SIG-M5 treated with dmso at 0.1 percent for 504 hours (cell line): ENCODE results near the gene TNNI3.
"Not testable (repeated sequence)": the region's sequence is repeated elsewhere in the genome, so short reads cannot be mapped to it uniquely, and the experiment has no call there.

ENCODE experiments used
- DNase-seq: peaks from one replicate; lab custom pipeline; 2025; ENCODE audit not compliant: unreplicated experiment; lab: John Stamatoyannopoulos, UW

The TNNI3 gene

GRCh38 chr19:55173186-55173713 lies 15.7 kb upstream of the TNNI3 start:
- no peak for DNase-seq

- no peak for DNase-seq
Measured at GRCh38 chr19:55172741-55173140, 15.2 kb upstream of the TNNI3 start.

GRCh38 chr19:55172318-55172717 lies 14.8 kb upstream of the TNNI3 start:
- DNase-seq: not testable (repeated sequence)

DNA sequence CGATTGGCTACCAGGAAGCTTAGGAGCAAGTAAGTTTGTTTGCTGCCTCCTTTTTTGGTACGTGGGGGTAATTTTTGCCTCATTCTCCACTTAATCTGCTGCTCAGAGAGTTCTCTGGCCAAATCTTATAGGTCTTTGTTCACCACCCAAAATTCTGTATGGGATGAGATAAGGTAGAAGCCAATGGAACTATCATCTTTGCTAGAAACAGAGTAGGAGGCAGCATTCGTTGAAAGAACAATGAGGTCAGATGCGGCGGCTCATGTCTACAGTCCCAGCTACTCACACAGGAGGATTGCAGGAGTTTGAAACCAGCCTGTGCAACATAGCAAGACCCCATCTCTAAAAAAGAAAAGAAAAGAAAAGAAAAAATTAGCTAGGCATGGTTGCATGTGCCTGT lies 13.9 kb upstream of the TNNI3 start:
- DNase-seq: no peak

DNA sequence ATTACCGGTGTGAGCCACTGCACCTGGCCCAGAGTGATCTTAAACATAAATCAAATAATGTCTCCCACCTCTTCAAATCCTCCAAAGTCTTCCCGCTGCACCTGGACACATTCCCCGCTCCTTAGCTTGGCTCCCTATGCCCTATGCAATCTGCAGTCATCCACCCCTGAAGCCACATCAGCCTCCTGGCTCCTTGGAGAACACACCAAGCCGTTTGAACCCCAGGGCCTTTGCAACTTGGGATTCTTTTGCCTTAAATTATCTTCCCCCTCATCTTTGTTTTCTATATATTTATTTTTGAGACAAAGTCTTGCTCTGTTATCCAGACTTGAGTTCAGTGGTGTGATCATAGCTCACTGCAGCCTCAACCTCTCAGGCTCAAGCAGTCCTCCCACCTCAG lies 11.6 kb upstream of the TNNI3 start:
- DNase-seq: no peak

DNA sequence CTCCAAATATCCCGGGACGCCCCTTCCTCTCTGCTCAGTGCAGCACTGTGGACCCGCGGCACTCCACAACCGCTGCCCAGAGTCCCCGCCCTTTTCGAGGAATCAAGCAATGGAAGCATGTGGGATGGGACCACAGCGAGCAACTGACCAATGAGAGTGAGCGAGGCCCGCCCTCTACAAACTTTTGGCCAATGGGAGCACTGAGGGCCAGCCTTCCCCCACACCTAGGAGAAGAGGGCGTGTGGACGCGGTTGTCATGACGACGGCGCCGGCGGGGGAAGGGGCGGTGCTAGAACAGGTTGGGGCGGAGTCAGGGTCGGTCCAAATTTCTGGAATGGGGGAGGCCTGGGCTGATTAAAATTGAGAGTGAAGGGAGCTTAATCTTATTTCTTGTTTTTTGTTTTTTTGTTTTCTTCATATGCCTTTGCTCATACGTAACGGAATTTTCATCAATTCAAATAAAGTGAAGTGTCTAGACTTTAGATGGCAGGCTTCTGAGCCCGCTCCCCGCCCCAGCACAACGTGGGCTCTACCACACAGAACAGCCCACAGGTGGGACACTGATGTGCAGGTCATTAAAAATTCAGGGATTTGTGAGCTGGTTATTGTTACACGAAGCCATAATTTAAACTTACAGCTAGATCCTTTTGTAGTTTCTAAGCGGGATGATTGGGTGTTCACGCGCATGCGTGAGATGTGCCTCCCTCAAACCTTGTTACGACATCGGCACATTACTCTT lies 9.2 kb upstream of the TNNI3 start, which contains the start of gene DNAAF3:
DNAAF3 (minus strand) TSS at position 84 of the 739 bp plus-strand sequence. CDS start 200 bp downstream, outside the sequence.
- peak; percentile 98 for DNase-seq

DNA sequence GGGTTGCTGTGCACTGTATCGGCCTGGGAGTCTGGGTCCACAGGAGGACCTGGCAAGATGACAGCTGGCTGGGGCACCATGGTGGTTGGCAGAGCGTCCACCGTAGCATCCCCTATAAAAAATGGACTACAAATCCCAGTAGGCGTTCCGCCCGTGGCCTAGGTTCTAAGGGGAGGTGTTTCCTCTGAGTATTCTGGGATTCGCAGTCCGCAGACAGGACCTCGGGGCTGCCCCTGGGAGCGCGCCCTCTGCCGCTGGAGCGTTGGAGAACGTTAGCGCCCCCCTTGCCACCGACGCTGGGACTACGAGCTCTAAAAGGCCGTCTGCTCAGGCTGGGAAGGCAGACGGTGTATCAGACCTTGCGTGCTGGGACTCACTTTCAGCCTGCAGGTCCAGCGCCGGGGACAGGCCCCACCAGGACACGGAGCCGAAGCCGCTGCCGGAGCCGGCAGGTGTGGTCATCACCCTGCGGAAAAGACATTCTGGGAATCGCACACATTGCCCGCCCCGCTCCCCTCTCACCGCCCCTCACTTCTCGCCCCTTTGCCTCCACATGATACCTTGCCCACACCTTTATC lies 8.5 kb upstream of the TNNI3 start:
- peak; percentile 91 for DNase-seq

DNA sequence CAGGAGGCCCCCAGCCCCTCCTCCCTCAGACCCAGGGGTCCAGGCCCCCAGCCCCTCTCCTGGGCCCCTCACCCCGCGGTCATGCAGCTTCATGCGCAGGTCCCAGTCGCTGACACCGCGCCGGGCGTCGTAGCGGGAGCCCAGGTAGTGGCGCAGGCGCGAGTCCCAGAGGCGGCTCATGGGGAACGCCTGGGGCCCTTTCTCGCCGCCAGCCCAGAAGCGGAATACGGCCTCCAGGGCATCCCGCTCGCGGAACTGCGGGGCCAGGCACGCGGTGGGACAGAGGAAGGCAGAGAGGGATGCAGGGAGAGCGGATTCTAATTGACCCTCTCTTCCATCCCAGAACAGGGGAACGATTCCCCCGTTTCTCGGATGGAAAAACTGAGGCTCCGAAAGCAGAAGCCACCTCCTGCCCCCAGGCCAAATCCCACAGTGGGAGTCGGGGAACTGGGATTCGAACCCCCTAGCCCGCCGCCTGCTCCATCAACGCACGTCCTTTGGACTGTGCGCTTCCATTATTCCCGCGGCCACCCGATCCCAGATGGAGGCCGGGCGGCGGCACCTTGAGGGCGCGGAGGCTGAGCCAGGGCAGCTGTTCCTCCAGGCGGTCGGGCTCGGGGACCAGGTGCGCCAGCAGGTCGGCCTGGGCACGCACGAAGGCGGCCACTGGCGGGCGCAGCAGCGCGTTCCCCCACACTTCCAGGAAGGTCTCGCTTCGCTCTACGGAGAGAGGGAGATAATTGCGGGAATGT lies 4.2 kb upstream of the TNNI3 start:
- no peak for DNase-seq

DNA sequence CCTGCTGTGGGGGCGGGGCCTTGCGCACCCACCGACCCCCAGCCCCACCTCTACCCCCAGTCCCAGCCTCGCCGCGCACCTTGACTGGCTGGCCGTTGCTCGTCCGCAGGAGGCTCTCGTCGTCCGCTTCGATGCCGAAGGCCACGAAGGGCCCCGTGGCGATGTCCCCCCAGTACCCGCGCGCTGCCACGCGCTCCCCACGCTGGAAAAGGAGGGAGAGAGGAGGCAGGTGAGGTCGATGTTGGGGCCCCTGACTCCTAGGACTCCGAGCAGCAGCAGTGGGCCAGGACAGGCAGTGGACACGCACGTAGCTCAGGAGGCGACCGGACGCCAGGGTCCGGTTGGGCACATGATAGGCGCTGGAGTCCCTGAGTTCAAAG lies 3.4 kb upstream of the TNNI3 start:
- DNase-seq: no peak

- peak; percentile 90 for DNase-seq
Measured at GRCh38 chr19:55160128-55160985, 2.8 kb upstream of the TNNI3 start.

- no peak for DNase-seq
Measured at GRCh38 chr19:55158848-55159749, 1.6 kb upstream of the TNNI3 start.

GRCh38 chr19:55158423-55158822 lies 891 bp upstream of the TNNI3 start:
- no peak for DNase-seq

DNA sequence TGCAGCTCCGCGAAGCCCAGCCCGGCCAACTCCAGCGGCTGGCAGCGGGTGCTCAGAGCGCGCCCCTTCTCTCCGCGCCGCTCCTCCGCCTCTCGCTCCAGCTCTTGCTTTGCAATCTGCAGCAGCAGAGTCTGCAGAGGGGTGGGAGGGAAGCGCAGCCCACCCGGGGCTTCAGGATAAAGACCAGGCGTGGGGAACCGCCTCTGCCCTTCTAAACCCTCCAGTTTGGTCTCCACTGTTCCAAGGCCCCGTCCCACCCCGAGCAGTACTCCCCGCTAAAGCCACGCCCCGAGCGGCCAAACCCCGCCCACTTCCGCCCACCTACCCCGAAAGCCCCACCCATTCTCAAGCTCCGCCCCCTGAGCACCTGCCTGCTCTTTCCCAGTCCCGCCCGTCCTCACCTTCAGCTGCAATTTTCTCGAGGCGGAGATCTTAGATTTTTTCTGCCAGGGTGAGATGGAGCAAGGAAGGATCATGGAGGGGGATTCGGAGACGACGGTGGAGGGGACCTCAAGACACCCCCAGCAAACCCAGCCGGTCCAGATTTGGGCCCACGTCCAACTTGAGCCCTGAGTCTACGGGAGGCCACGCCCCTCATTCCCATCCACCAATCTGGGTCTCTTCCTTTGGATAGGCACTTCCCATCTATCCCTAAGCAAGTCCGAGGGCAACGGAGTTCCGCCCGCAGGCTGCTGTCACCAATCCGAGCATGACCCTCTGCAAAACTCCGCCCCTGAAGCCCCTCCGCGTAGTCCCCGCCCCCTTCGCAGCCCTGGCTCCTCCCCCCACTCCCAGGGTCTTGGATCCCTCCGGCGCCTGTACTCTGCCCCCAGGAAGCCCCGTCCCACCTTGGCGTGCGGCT lies 1.1 kb downstream of the TNNI3 start:
- DNase-seq: no peak

GRCh38 chr19:55155784-55156183 lies 1.7 kb downstream of the TNNI3 start:
- not testable (repeated sequence) for DNase-seq

- no peak for DNase-seq
Measured at GRCh38 chr19:55153652-55154264, 3.8 kb downstream of the TNNI3 start.

DNA sequence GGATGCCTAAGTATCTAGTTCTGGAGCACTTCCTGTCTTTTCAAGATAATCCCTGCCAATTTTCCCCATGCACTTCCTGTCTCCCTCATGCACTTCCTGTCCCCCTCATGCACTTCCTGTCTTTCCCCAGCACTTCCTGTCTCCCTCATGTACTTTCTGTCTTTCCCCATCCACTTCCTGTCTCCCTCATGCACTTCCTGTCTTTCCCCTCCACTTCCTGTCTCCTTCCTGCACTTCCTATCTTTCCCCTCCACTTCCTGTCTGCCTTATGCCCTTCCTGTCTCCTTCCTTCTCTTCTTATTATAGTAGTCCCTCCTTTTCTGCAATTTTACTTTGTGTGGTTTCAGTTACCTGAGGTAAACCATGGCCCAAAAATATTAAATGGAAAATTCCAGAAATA lies 5.5 kb downstream of the TNNI3 start:
- DNase-seq: peak; percentile 21

- no peak for DNase-seq
Measured at GRCh38 chr19:55149078-55150003, 8.2 kb downstream of the TNNI3 start, which contains the start of gene TNNT1. Gene TNNT1, minus strand, starts transcription at chr19:55149206. Its CDS starts 2,049 bp downstream, at chr19:55147157.
